ENCODE data around the gene NSRP1.

Gene NSRP1

GRCh38 chr17:30133197-30133596 is 16.6 kb downstream of the NSRP1 start:
- TF ChIP-seq ZNF596 (tag by site-specific recombination; IDR thresholded peaks at IDR 0.05) (no peak), ZBTB26 (tag by site-specific recombination; optimal IDR thresholded peaks at IDR 0.05) (no peak), ZNF558 (tag by site-specific recombination; IDR thresholded peaks at IDR 0.05) (no peak), ZNF768 (tag by site-specific recombination; IDR thresholded peaks at IDR 0.05) (no peak), ZNF670 (tag by site-specific recombination; IDR thresholded peaks at IDR 0.05; ENCODE audit: low read depth) (no peak), CTCF (tag by site-specific recombination; IDR thresholded peaks at IDR 0.05) (no peak), ZNF138 (tag by site-specific recombination; IDR thresholded peaks at IDR 0.05; ENCODE audit: borderline replicate concordance) (no peak), ZNF473 (tag by site-specific recombination; IDR thresholded peaks at IDR 0.05) (no peak)
- TF ChIP-seq, protein P1, sequence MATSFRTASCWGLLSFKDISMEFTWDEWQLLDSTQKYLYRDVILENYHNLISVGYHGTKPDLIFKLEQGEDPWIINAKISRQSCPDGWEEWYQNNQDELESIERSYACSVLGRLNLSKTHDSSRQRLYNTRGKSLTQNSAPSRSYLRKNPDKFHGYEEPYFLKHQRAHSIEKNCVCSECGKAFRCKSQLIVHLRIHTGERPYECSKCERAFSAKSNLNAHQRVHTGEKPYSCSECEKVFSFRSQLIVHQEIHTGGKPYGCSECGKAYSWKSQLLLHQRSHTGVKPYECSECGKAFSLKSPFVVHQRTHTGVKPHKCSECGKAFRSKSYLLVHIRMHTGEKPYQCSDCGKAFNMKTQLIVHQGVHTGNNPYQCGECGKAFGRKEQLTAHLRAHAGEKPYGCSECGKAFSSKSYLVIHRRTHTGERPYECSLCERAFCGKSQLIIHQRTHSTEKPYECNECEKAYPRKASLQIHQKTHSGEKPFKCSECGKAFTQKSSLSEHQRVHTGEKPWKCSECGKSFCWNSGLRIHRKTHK (tag by site-specific recombination; IDR thresholded peaks at IDR 0.05) = no peak
- TF ChIP-seq, protein P2, sequence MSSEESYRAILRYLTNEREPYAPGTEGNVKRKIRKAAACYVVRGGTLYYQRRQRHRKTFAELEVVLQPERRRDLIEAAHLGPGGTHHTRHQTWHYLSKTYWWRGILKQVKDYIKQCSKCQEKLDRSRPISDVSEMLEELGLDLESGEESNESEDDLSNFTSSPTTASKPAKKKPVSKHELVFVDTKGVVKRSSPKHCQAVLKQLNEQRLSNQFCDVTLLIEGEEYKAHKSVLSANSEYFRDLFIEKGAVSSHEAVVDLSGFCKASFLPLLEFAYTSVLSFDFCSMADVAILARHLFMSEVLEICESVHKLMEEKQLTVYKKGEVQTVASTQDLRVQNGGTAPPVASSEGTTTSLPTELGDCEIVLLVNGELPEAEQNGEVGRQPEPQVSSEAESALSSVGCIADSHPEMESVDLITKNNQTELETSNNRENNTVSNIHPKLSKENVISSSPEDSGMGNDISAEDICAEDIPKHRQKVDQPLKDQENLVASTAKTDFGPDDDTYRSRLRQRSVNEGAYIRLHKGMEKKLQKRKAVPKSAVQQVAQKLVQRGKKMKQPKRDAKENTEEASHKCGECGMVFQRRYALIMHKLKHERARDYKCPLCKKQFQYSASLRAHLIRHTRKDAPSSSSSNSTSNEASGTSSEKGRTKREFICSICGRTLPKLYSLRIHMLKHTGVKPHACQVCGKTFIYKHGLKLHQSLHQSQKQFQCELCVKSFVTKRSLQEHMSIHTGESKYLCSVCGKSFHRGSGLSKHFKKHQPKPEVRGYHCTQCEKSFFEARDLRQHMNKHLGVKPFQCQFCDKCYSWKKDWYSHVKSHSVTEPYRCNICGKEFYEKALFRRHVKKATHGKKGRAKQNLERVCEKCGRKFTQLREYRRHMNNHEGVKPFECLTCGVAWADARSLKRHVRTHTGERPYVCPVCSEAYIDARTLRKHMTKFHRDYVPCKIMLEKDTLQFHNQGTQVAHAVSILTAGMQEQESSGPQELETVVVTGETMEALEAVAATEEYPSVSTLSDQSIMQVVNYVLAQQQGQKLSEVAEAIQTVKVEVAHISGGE (tag by site-specific recombination; conservative IDR thresholded peaks at IDR 0.05; ENCODE audit: low read depth) = no peak
- no peak overlapping the region for H3K27ac ChIP-seq (ENCODE audit: extremely low read depth, low read depth, low read length)
- POLR2A ChIA-PET = interaction anchor here (0.6 kb wide), 3 partner anchors 19 to 145 kb away, joined by 3 to 6 read pairs (median 4); no protein-coding TSS in a partner anchor
- CTCF ChIA-PET = interaction anchor here (0.6 to 2.1 kb wide), 8 partner anchors 8 to 565 kb away, joined by 3 to 13 read pairs (median 4); no protein-coding TSS in a partner anchor
- peaks cover 57 to 60% of the 10 kb centered on the region in 2 experiments for H3K36me3 ChIP-seq (ENCODE audit: control insufficient read depth in 2 of 2, insufficient read depth in 1 of 2, low read length in 2 of 2)
- H3K4me3 ChIP-seq (ENCODE audit: low read depth, low read length) = no peak overlapping the region
- no peaks in the 10 kb centered on the region for H3K4me1 ChIP-seq (ENCODE audit: control insufficient read depth, insufficient read depth, low read length)
- no peaks in the 10 kb centered on the region for H3K9me3 ChIP-seq (ENCODE audit: control insufficient read depth, insufficient read depth, low read depth, low read length)

- no peaks in the 10 kb centered on the region for H3K9me3 ChIP-seq (ENCODE audit: control insufficient read depth, insufficient read depth, low read depth, low read length)
- no peak overlapping the region for H3K27ac ChIP-seq (ENCODE audit: extremely low read depth, low read depth, low read length)
- TF ChIP-seq ZNF792 (tag by site-specific recombination; IDR thresholded peaks at IDR 0.05) (no peak), SALL2 (tag by site-specific recombination; IDR thresholded peaks at IDR 0.05; ENCODE audit: borderline replicate concordance) (no peak), SP3 (tag by site-specific recombination; IDR thresholded peaks at IDR 0.05) (no peak), ZNF558 (tag by site-specific recombination; IDR thresholded peaks at IDR 0.05) (no peak), ZNF391 (tag by site-specific recombination; IDR thresholded peaks at IDR 0.05; ENCODE audit: borderline replicate concordance, low read depth) (no peak)
- TF ChIP-seq, protein P3, sequence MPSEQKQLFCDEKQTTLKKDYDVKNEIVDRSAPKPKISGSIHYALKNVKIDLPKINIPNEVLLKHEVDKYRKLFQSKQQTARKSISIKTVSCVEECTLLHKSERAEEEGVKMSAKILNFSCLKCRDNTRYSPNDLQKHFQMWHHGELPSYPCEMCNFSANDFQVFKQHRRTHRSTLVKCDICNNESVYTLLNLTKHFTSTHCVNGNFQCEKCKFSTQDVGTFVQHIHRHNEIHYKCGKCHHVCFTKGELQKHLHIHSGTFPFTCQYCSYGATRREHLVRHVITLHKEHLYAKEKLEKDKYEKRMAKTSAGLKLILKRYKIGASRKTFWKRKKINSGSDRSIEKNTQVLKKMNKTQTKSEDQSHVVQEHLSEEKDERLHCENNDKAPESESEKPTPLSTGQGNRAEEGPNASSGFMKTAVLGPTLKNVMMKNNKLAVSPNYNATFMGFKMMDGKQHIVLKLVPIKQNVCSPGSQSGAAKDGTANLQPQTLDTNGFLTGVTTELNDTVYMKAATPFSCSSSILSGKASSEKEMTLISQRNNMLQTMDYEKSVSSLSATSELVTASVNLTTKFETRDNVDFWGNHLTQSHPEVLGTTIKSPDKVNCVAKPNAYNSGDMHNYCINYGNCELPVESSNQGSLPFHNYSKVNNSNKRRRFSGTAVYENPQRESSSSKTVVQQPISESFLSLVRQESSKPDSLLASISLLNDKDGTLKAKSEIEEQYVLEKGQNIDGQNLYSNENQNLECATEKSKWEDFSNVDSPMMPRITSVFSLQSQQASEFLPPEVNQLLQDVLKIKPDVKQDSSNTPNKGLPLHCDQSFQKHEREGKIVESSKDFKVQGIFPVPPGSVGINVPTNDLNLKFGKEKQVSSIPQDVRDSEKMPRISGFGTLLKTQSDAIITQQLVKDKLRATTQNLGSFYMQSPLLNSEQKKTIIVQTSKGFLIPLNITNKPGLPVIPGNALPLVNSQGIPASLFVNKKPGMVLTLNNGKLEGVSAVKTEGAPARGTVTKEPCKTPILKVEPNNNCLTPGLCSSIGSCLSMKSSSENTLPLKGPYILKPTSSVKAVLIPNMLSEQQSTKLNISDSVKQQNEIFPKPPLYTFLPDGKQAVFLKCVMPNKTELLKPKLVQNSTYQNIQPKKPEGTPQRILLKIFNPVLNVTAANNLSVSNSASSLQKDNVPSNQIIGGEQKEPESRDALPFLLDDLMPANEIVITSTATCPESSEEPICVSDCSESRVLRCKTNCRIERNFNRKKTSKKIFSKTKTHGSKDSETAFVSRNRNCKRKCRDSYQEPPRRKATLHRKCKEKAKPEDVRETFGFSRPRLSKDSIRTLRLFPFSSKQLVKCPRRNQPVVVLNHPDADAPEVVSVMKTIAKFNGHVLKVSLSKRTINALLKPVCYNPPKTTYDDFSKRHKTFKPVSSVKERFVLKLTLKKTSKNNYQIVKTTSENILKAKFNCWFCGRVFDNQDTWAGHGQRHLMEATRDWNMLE (tag by site-specific recombination; conservative IDR thresholded peaks at IDR 0.05; ENCODE audit: low read depth) = no peak
- TF ChIP-seq, protein P4, sequence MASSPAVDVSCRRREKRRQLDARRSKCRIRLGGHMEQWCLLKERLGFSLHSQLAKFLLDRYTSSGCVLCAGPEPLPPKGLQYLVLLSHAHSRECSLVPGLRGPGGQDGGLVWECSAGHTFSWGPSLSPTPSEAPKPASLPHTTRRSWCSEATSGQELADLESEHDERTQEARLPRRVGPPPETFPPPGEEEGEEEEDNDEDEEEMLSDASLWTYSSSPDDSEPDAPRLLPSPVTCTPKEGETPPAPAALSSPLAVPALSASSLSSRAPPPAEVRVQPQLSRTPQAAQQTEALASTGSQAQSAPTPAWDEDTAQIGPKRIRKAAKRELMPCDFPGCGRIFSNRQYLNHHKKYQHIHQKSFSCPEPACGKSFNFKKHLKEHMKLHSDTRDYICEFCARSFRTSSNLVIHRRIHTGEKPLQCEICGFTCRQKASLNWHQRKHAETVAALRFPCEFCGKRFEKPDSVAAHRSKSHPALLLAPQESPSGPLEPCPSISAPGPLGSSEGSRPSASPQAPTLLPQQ (tag by site-specific recombination; IDR thresholded peaks at IDR 0.05) = no peak
- peaks cover 46 to 52% of the 10 kb centered on the region in 2 experiments for H3K36me3 ChIP-seq (ENCODE audit: control insufficient read depth in 2 of 2, insufficient read depth in 1 of 2, low read length in 2 of 2)
- H3K4me1 ChIP-seq (ENCODE audit: control insufficient read depth, insufficient read depth, low read length) = no peaks in the 10 kb centered on the region
- no peak overlapping the region for H3K4me3 ChIP-seq (ENCODE audit: low read depth, low read length)
- ChIA-PET POLR2A (interaction anchor here (0.6 kb wide), 1 partner anchor 299 kb away, joined by 4 read pairs; no protein-coding TSS in a partner anchor), CTCF (interaction anchor here (0.8 to 1.9 kb wide), 2 partner anchors 9 to 11 kb away, joined by 3 to 13 read pairs; no protein-coding TSS in a partner anchor)
Measured at GRCh38 chr17:30134551-30134950, 17.9 kb downstream of the NSRP1 start.
